IPS DF 6.9 (cell line): ENCODE data around the gene MAP2.

ENCODE experiments used
- DNase-seq: peaks from one replicate; pipeline ENCODE4 v3.0.0-alpha.2; 2013; ENCODE audit warnings: low read depth, low spot score
- H3K27ac ChIP-seq: one replicate; pipeline ENCODE4 v1.5.1; 2013; ENCODE audit warnings: low read length, control low read depth
- H3K27me3 ChIP-seq: 2 replicates; pipeline ENCODE4 v1.6.1; 2013; ENCODE audit warnings: mild to moderate bottlenecking, low read length; ENCODE audit not compliant: control insufficient read depth, insufficient read depth
- H3K36me3 ChIP-seq: 2 replicates; pipeline ENCODE4 v1.6.1; 2013; ENCODE audit warnings: low read length; ENCODE audit not compliant: control insufficient read depth, insufficient read depth
- H3K4me1 ChIP-seq: 2 replicates; pipeline ENCODE4 v1.6.1; 2013; ENCODE audit warnings: low read length; ENCODE audit not compliant: control insufficient read depth, insufficient read depth
- H3K4me3 ChIP-seq: 2 replicates; pipeline ENCODE4 v1.5.1; 2013; ENCODE audit warnings: mild to moderate bottlenecking, low read length
- H3K9me3 ChIP-seq: 2 replicates; pipeline ENCODE4 v1.6.1; 2013; ENCODE audit warnings: low read length, inconsistent platforms; ENCODE audit not compliant: control insufficient read depth, insufficient read depth
- WGBS: extraction: QIAGEN DNeasy Blood & Tissue Kit; methylation state at CpG from one replicate; pipeline ENCODE4 v1.1.7; 2013; ENCODE audit warnings: mixed read lengths, missing lambda C conversion rate; ENCODE audit not compliant: insufficient read length, insufficient coverage; 5-methylcytosine and 5-hydroxymethylcytosine counted together

MAP2 gene

DNA sequence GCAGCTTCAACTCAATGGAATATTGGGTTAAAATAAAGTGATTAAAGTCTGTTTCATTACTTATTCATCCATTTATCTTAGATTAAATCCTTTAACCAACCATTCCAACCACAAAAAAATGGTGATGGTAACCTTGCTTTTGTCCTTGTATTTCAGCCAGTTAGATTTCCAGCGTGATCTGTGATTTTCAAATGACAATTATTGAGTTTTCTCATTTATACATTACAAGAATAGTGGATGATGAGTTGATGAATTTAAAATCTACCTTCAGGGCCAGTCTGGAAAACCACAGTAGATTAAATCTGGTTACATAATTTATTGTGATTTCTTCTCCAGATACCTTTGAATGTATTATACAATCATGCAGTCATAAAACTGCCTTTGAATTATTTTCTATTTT lies 318.1 kb downstream of the MAP2 start:
- no peaks in the 10 kb centered on the region for H3K36me3 ChIP-seq
- H3K4me1 ChIP-seq: no peaks in the 10 kb centered on the region
- H3K27me3 ChIP-seq: no peaks in the 10 kb centered on the region
- no peak overlapping the region for H3K27ac ChIP-seq
- no peaks in the 10 kb centered on the region for H3K9me3 ChIP-seq
- no peak for DNase-seq
- H3K4me3 ChIP-seq: no peak overlapping the region
- WGBS: no CpG with 5 or more reads among the region's 1 CpG

DNA sequence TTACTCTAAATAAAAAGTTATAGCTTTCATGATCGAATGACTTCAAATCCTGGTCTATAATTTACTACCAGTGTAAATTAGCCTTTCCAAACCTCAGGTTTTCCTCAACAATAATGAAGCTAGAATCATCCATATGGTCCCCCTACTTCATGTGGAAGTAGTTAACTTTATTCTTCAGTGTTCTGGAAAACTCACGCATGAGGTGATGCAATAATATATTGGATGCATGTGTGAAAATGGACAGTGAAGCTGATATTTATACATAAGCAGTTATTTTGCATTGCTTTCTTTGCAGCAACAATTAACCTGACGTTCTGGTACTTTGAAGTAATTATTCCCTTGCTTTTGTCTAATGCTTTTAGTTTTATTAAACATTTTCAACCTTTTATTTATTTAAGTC lies 329.2 kb downstream of the MAP2 start:
- Histone ChIP-seq H3K36me3 (no peaks in the 10 kb centered on the region), H3K4me3 (no peak overlapping the region), H3K4me1 (no peaks in the 10 kb centered on the region), H3K27ac (no peak overlapping the region), H3K27me3 (peaks cover 29% of the 10 kb centered on the region), H3K9me3 (no peaks in the 10 kb centered on the region)
- no peak for DNase-seq
- no CpG with 5 or more reads among the region's 3 CpGs for WGBS

DNA sequence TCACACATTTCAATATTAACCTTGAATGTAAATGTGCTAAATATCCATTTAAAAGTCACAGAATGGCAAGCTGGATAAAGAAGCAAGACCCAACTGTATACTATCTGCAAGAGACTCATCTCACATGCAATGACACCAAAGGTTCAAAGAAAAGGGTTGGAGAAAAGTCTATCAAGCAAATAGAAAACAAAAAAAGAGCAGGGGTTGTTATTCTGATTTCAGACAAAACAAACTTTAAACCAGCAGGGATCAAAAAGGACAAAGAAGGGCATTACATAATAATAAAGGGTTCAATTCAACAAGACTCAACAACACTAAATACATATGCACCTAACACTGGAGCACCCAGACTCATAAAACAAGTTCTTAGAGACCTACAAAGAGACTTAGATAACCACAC lies 333.3 kb downstream of the MAP2 start:
- no peak overlapping the region for H3K4me3 ChIP-seq
- H3K27ac ChIP-seq: no peak overlapping the region
- peaks cover 45% of the 10 kb centered on the region for H3K27me3 ChIP-seq
- no peaks in the 10 kb centered on the region for H3K36me3 ChIP-seq
- H3K9me3 ChIP-seq: no peaks in the 10 kb centered on the region
- DNase-seq: no peak
- H3K4me1 ChIP-seq: no peaks in the 10 kb centered on the region

DNA sequence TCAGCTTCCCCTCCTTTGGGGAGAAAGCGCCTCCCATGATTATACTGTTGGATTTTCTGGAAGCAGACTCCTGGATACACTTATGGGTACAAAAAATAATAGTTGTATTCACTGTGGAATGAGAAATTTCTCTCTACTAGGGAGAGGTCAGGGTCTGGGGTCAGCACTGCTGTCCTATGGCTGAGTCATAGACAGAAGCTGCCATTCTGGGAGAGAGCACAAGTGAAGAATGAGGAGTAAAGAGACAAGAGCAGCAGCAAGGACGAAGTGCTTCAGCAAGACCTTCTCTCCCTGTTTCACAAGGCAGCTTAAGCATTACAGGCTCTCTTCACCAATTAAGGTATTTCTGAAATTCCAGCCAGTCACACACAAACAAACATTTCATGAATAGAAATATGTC lies 337.7 kb downstream of the MAP2 start:
- no peaks in the 10 kb centered on the region for H3K9me3 ChIP-seq
- no CpG with 5 or more reads among the region's 2 CpGs for WGBS
- no peaks in the 10 kb centered on the region for H3K4me1 ChIP-seq
- peaks cover 25% of the 10 kb centered on the region for H3K27me3 ChIP-seq
- no peak for DNase-seq
- H3K36me3 ChIP-seq: no peaks in the 10 kb centered on the region
- no peak overlapping the region for H3K27ac ChIP-seq
- H3K4me3 ChIP-seq: no peak overlapping the region

DNA sequence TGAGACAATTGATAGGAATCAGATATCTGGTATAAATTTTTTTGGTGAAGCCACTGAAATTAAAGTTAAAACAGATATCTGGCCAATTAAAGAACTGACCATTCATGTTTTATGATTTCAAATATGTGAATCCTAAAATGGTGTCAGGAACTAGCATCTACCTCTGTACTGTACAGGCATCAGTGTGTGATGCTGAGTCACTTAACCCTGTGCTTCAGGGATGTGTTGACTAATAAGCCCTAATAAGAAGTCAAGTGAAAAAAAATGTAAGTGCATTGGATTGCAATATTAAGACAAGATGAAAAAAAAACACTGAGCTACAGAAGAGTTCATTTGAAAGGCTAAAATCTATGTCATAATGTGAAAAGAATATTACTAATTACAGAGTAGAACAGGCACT lies 338.7 kb downstream of the MAP2 start:
- Histone ChIP-seq H3K36me3 (no peaks in the 10 kb centered on the region), H3K4me3 (no peak overlapping the region), H3K27ac (no peak overlapping the region), H3K4me1 (no peaks in the 10 kb centered on the region), H3K9me3 (no peaks in the 10 kb centered on the region), H3K27me3 (peaks cover 23% of the 10 kb centered on the region)
- no peak for DNase-seq

DNA sequence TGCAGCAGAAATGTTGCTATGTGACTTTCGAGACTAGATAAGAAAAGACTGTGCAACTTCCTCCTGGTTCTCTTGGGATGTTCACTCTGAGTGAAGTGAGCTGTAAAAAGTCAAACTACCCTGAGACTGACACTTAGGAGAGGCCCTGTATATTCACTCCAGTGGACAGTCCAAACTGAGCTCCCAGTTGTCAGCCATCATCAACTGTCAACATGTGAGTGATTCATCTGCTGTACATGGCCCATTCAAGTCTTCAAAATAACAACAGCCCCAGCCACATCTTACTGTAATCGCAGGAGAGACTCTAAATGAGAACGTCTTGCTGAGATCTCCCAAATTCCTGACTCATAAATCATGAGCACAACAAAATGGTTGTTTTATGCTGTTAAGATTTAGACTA lies 339.3 kb downstream of the MAP2 start:
- Histone ChIP-seq H3K4me3 (no peak overlapping the region), H3K4me1 (no peaks in the 10 kb centered on the region), H3K9me3 (no peaks in the 10 kb centered on the region), H3K36me3 (no peaks in the 10 kb centered on the region), H3K27me3 (peaks cover 23% of the 10 kb centered on the region), H3K27ac (no peak overlapping the region)
- no peak for DNase-seq
- no CpG with 5 or more reads among the region's 3 CpGs for WGBS

DNA sequence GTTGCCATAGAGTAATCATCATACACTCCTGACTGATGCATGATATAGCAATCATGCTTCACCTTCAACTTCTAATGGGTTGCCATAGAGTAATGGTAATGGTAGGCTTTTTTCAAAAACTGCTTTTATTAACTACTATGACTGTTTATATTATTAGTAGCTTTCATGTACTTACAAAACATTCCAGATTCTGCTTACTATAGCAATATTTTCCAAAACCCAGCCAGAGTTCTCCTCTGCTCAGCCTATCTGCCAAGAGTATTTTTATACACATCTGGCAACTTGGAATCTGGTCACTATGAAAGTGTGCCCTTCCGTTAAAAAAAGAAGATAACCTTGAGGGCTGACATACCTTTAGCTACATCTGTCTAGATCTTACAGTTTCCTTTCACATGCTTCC lies 342.8 kb downstream of the MAP2 start:
- H3K36me3 ChIP-seq: no peaks in the 10 kb centered on the region

DNA sequence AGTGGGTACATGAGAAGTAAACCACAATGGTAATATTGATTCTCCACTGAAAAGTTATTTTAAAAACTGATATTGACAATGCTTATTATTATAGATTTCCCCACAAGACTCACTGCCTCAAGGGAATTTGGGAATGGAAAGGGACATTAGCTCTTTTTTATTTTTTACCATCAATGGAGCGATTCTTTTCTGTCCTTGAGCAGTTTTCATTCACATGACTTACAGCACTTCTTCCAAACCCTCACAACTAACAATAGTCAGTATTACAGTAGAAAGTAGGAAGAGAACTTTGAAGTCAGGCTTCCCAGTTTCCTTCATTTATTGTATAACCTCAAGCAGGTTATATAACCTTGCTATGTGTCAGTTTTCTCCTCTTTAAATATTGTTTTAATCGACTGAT lies 343.5 kb downstream of the MAP2 start:
- no peaks in the 10 kb centered on the region for H3K36me3 ChIP-seq
- H3K27ac ChIP-seq: no peak overlapping the region
- H3K9me3 ChIP-seq: no peaks in the 10 kb centered on the region
- no peak for DNase-seq
- H3K27me3 ChIP-seq: peaks cover 17% of the 10 kb centered on the region
- H3K4me3 ChIP-seq: no peak overlapping the region
- H3K4me1 ChIP-seq: no peaks in the 10 kb centered on the region
- whole genome bisulfite sequencing: no CpG with 5 or more reads among the region's 2 CpGs

More for the DNA sequence above, 342.8 kb downstream of the MAP2 start:
- no CpG with 5 or more reads among the region's 1 CpG for WGBS
- H3K4me1 ChIP-seq: no peaks in the 10 kb centered on the region
- no peak for DNase-seq
- H3K27ac ChIP-seq: no peak overlapping the region
- H3K9me3 ChIP-seq: no peaks in the 10 kb centered on the region
- H3K4me3 ChIP-seq: no peak overlapping the region
- peaks cover 18% of the 10 kb centered on the region for H3K27me3 ChIP-seq

DNA sequence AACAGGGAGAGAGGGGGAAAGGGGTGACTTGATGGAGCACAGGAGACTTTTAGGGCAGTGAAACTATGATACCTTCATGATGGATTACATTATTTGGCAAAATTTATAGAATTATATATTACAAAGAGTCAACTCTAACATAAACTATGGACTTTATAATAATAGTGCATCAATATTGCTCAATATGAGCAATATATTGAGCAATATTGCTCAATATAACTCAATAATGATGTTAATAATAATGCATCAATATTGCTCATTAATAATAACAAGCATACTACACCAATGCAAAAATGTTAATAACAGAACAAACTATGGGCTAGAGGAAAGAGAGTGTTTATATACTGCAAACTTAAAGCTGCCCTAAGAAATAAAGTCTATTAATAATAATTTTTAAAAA lies 344.7 kb downstream of the MAP2 start:
- DNase-seq: no peak
- no peaks in the 10 kb centered on the region for H3K9me3 ChIP-seq
- peaks cover 12% of the 10 kb centered on the region; the same call in 1 of the 2 replicates for H3K27me3 ChIP-seq
- H3K4me1 ChIP-seq: no peaks in the 10 kb centered on the region
- H3K36me3 ChIP-seq: no peaks in the 10 kb centered on the region
- no peak overlapping the region for H3K27ac ChIP-seq
- H3K4me3 ChIP-seq: no peak overlapping the region

DNA sequence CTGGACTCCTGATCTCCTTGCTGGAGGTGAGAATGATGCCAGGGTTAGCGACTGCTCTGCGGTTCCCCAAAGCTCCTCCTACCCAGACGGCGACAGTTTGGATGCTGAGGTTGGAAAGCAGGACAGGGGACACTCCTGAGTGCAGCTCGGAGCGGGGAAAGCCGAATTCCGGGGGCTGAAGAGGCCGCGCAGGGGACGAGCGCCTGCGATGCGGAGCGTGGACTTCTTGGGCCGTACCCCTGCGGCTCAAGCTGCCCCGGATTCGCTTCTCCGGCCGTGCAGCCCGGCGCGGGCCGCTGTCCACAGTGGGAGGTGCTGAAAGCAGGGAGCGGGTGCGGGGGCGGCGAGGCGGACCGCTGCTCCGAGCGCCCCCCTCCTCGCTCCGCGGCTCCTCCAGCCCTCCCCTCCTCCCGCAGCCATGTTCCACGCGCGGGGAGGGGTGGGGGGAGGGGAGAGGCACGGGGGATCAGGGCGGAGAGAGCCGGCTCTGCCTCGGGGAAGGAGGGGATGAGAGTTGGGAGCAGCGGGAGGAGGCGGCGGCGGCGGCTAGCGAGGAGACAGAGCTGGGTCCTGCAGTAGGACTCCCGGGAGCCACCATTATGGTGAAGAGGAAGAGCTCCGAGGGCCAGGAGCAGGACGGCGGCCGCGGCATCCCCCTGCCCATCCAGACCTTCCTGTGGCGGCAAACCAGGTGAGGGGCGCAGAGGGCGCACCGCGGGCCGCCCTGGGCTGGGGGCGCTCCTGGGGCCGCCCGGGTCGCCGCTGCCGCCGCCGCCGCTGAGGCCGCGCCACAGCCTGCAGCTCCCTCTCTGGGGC lies 347.8 kb downstream of the MAP2 start, which contains the start of gene UNC80:
TSS of gene UNC80 (plus strand) at position 359 of the 816 bp plus-strand sequence. CDS start at position 600, 241 bp downstream.
- no peak for DNase-seq
- H3K9me3 ChIP-seq: no peaks in the 10 kb centered on the region
- H3K4me3 ChIP-seq: peak within 1 kb of the TSS; percentile 64; the same call in 1 of the 2 replicates
- WGBS: no CpG with 5 or more reads among the region's 73 CpGs
- H3K36me3 ChIP-seq: no peaks in the 10 kb centered on the region
- H3K27me3 ChIP-seq: peaks cover 10% of the 10 kb centered on the region; the same call in 1 of the 2 replicates
- H3K27ac ChIP-seq: no peak within 1 kb of the TSS
- no peaks in the 10 kb centered on the region for H3K4me1 ChIP-seq

DNA sequence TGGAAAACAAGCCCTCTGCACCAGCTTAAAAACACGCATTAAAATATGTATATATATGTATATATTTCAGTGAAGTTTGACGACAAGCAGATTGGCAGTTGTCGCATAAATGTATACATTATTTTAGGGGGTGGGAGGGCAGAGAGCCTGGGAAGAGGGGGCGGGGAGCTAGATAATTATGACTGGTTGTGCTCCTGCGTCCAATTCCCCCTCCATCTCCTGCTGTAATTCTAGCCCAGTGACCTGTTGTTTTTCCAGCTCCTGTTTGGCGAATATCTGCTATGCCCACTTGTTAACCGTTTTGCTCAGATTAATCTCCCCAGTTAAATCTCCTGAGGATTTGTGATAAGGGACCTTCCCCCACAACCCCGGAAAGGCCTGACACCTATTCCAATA lies 348.4 kb downstream of the MAP2 start:
- H3K36me3 ChIP-seq: no peaks in the 10 kb centered on the region
- no peak overlapping the region for H3K27ac ChIP-seq
- peak overlapping the region; percentile 64; the same call in 1 of the 2 replicates for H3K4me3 ChIP-seq
- H3K27me3 ChIP-seq: peaks cover 10% of the 10 kb centered on the region; the same call in 1 of the 2 replicates
- WGBS: no CpG with 5 or more reads among the region's 8 CpGs
- DNase-seq: no peak
- H3K9me3 ChIP-seq: no peaks in the 10 kb centered on the region
- H3K4me1 ChIP-seq: no peaks in the 10 kb centered on the region
